ENCODE data around the gene KAZN.

KAZN gene

DNA sequence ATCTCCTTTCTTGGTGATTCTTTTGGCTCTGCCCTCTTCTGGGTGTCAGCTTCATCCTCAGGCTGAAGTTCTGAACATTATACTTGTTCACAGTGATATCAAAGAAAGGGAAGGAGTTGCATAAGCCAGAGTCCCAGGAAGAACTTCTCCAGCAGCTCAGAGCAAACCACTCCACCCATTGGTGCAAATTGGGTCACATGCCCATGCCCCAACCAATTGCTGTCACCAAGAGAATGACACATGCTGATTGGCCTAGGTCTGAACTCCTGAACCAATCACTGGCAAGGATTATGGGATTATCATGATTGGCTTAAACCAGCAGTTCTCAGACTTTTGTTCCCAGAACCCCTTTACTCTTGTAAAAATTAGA, 298.6 kb downstream of the KAZN start:
- no peak for DNase-seq

DNA sequence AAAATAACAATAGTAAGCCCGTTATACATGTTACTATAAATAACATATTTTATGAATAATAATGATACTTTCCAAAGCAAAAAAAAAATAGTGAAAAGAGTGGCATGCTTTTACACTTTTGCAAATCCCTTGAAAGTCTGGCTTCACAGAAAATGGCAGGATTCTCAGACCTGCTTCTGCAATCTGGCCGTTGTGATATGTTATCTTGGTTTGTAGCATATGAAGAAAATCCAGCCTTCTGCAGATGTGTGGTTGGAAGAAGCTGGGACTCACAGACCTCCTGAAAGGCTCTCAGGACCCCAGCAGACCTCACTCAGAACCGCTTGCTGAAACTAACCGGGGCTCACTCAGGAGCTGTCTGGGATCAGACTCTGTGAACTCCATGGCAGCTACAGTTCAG, 299.1 kb downstream of the KAZN start:
- no peak for DNase-seq

DNA sequence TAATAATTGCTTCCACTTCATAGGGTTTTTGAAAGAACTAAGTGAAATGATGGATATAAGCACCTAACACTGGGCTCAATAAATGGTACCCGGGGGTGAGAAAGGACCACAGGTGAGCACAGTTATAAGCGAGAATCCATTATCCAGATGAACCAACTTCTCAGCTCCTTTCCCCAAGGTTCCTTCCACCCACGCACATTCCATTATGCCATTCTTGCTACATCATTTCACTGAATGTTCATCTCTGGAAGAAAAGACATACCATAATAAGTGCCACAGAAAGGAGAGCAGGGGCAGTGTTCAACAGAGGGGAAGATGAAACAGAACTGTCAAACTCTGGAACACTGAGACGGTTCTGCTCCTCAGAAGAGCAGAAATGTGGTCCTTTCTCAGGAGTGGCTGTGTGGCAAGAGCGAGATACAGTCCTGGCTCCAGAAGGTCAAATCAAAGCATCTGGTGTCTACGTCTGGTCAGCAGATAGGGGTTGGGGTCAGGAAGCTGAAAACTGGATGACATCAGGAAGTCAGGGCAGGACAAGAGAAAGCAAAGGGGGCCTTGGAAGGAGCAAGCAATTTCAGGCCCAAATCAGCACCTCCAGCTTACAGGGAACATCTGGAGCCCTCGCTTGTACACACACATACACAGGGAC, 299.6 kb downstream of the KAZN start:
- DNase-seq = no peak

DNA sequence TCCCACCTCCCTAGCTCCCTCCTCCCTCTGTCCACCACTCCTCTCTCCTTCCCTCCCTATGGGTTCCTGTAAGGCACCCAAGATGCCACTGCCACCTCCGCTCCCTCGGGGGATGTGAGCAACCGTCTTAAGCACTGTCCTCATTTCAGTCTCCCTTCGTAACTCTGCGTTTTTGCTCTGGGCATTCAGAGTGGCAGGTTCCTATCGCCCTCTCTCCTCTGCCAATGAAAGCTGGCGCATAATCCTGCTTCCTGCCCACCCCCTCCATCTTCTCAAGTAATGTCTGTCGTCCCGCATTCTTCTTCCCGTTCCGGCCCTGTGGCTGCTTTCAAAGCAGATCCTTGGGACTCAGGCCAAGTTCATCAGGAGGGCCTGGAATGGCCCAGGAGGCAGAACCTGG, 301.2 kb downstream of the KAZN start:
- no peak for DNase-seq

DNA sequence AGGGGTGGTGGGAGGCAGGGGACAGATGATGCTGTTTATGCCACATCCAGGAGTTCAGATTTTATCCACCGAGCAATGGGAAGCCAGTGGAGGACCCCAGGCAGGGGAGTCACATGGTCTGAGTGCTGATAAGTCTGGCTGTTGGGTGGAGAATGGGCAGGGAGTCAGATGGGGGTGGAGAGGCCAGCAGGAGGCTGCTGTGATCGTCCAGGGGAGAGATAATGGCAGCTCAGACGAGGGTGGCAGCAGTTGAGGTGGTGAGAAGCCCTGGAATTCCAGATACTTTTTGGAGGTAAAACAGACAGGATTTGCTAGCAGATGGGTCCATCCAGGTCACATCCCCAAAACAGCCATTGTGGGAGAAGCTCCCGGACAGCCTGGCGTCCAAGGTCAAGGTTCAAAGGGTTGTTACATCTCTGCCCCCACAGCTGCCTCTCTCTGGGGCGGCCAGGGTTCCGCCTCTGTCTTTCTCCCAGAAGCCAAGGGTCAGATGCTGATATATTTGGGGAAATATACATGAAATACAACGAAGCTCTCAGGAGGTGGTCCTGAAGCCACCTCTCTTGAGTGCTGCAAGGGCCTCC, 303.0 kb downstream of the KAZN start:
- DNase-seq = no peak

DNA sequence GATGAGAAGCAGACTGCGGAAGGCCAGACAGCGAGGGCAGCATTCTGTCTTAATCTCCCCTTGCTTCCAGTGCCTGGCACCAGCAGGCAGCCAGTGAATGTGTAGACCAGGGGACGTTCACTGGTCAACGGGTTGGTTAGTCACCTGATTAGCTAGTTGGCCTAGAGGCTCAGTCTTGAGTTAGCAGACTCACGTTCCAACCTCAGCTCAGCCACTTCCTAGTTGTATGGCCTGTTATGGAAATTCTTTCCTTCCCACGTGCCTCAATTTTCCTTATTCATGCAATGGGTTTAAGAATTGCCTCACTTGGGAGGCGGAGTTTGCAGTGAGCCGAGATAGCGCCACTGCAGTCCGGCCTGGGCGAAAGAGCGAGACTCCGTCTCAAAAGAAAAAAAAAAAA, 305.4 kb downstream of the KAZN start:
- DNase-seq = no peak

DNA sequence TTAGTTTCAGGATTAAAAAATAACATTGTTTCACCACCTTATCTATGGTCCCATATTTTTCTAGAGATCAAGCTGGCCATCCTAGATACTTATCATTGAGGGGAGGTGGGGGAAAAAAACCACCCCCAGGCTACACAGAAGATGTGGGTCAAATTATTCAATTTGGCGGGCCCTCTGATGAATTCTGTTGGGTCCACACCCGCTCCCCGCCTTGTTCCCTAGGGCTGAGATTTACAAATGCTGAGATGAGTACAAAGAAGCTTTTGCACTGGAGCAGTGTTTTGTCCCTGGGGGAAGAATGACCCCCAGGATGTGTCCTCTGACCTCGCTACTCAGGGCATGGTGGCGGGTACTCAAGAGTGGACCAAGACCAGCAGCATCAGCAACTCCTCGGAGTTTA, 308.2 kb downstream of the KAZN start:
- no peak for DNase-seq

DNA sequence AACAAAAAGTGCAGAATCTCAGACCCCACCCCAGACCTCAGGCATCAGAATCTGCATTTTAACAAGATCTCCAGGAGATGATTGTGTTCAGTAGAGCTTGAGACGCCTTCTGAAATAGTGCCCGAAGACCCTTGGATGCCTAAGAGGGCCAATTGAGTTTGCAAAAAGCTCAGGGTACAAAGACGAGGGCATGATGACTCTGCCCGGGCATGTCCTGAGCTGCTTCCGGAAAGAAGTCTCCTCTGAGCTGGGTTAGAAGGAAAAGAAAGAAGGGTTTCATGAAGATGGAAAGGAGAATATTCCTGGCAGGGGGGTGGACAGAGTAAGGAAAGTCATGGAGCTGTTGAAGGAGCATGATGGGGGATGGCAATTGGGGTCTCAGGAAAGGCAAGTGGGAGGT, 308.9 kb downstream of the KAZN start:
- no peak for DNase-seq

DNA sequence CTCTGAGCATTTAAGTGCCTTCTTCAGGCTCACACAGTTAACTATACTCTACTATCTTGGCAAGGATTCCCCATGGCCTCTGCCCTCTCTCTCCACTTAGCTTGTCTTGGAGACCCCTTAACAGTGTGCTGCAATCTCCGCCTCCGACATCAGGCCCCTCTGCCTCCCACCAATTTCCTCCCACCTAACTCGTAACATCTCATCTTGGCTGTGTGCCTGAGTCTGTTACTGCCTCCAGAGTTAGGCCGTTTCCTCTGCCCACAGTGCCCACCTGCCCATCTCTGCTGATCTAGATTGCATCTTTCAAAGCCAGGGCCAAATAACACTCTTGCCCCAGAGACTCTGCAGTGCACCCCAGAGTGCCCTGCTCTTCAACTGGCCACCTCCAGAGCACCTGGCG, 310.8 kb downstream of the KAZN start:
- no peak for DNase-seq

DNA sequence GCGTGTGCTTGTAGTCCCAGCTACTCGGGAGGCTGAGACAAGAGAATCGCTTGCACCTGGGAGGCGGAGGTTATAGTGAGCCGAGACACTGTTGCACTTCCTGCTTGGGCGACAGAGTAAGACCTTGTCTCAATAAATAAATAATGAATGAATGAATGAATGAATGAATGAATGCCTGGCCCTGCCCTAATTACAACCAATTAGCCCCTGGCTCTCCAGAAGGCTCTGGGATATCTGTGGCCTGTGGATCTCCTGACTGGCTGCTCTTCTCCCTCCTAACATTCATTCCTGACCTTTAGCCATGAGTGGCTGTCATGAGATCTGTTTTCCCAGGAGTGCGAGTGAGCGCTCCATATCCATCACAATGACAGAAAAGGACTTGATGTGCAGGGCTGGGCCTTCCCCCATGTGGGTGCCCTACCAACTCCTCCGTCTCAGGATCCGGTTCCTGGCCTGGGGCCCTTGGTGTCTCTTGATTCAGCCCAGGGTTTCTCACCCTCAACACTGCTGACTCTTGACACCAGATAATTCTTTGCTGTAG, 311.5 kb downstream of the KAZN start:
- no peak for DNase-seq

DNA sequence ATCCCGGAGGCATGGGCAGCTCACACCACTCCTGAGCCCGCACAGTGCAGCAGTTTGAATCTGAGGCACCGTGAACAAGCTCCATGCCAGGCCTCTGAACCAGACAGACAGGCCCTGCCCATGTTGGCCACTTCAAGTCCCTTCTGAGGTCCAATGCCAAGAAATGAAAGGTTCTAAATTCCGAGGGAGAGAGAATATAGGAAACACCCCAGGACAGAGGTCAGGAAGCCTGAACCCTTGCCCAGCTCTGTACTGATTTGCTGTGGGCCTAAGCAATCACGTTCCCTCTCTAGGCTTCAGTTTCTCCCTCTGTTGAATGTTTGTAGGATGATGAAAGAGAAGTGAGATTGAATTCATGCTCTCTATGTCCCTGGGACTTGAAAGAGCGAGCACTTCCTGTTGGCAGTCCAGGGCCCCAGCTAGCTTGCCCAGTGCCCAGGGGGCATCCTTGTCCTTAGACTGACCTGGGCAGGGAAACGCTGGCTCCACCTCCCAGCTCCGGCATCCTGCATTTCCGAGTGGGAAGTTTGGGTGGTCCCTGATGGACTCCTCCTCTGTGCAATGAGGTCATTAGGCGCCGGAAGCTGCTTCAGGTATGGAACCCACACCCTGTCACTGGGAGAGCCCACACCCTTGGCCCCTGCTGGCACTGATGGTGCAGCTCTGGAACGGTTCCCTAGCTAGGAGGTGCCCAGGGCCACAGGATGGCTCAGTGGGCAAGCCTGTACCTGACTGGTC, 312.7 kb downstream of the KAZN start:
- no peak for DNase-seq

DNA sequence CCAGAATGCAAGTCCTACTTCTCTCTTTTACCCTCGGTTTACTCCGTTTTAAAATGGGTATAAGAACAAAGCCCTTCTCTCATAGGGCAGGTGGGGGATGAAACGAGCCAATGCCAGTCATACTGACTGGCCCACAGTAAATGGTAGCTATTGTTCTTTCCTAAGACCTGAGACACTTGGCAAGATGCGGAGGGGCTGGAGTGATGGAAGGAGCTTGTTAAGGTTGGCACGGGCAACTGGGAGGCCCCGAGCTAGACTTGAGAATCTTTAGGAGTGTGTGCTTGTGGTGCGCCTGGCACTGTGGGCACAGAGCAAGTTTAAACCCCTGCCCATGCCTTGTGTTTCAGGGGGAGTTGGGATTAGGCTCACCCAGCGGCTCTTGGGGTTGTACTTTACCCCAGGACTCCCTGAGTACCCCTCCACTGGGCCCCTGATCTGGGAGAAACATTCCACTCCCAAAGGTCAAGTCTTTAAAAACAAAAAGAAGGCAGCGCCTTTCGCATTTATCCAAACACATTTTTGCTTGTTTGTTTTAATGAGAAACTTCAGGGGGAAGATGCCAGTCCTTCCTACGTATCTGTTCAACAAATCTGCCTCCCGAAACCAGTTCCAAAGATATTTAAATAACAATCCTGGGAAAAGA, 314.5 kb downstream of the KAZN start:
- DNase-seq = no peak

DNA sequence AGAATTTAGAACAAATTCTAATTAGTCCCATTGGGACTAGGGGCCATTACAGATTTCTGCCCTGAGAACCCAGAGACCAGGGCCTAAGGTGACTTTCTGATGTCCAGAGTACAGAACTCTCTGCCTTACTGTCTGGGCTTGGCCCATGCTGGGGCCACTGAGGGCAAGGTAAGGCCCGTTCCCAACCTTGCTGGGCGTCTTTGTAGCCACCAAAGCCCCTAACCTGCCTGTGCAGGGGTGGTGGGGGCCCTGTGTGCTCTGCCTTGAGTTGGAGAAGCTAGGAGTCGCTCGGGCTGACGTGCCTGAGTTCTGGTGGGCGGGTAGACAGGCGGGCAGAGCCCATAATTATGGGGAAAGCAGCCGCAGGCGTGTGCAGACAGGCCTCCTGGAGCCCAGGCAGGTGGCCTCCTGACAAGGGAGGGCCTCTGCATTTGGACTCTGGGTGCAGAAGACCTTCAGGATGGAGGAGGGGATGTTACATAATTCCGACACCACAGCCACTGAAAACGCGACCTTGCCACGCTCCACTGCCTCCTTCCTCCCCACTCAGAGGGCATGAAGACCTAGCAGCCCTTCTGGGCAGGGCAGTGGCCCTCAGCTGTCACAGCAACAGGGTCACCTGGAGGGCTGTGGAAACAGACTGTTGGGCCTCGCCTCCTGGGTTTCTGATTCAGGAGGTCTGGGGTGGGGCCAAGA, 315.1 kb downstream of the KAZN start:
- DNase-seq = peak; percentile 74

DNA sequence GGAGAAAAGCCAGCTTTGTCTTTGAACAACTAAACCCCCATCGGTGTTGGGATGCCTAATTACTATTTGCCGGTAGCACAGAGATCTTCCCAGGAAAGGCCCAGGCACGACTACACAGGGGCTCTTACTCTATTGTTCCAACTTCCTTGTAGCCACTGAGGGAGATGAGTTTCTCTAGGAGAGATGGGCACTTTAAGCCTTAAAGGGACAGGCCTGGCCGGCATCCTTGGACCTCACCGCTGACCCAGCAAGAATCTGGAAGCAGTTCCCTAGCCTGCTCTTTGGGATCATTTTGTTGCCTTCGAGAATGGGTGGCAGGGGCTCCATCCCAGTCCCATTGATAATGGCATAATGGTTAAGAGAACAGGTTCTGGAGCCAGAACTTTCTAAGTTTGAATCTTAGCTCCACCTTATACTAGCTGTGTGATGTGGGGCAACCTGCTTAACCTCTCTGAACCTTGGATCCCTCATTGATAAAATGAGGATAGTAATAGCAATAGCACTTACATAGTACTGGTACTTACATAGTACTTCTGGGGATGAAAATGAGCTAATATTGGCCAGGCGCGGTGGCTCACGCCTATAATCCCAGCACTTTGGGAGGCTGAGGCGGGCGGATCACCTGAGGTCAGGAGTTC, 316.0 kb downstream of the KAZN start:
- DNase-seq = peak; percentile 34

DNA sequence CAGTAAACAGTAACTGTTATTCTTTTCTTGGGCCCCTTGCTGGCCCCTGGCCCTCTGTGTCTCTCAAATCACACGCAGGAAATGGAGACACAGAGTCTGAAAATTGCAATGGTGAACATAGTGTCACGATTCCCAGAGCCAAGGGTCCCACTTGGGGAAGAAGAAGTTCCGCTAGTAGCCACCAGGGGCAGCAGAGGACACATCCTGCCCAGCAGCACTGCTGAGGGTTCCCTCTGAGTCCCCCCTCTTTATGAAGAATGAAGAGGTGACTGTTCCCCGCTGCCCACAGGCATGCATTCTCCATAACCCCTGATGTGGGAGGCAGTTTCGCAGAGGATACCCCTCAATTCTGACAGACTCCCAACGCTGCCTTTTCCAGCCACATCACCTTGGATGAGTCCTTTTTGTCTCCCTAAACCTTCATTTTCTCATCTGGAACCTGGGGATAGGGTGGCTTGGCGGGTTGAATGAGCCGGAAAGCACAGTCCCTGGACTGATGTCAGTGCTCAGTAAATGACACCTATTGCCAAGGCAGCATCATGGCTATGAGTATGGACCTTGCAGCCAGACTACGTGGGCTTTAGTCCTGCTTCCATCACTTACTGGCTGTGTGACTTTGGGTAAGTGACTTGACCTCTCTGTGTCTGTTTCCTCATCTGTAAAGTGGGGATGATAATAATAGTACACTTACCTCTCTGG, 317.0 kb downstream of the KAZN start:
- DNase-seq = peak; percentile 12

DNA sequence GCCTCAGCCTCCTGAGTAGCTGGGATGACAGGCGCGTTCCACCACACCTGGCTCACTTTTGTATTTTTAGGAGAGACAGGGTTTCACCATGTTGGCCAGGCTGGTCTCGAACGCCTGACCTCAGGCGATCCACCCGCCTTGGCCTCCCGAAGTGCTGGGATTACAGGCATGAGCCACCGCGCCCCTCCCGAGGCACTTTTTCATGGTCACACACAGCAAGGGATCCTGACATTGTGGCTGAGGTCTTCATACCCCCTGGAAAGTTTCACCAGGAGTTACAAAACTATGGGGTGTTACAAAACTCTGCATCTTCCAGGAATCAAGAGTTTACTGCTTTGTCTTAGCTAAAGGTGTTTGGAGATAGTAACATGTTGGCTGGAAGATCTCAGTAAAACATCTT, 320.8 kb downstream of the KAZN start:
- DNase-seq = no peak

DNA sequence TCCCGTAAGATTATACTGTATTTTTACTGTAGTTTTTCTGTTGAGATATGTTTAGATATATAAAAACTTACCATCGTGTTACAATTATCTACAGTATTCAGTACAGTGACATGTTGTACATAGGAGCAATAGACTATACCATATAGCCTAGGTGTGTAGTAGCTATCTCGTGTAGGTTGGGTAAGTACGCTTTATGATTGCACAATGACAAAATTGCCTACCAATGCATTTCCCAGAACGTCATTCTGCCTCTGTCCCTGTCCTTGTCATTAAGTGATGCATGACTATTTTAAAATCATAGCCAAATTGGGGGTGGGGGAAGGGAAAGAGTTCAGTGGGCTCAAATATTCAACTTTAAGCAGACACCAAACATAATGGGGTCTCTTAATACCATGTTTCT, 321.3 kb downstream of the KAZN start:
- DNase-seq = no peak

DNA sequence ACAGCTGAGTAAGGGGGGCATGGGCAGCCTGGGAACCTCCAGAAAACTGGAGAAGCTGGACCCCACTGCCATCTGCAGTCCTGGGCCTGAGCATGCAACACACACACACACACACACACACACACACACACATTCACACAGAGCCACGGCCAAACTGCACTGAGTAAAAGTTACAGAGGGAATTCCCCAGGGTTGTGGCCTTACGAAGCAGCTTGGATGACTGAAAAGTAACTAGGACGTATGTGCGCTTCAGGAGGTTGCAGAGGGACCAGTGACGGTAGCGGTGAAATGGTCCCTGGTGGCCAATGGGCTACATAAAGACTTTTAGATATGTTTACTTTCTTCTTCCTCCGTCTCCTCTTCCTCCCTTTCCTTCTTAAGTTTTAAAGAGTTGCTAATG, 322.6 kb downstream of the KAZN start:
- DNase-seq = no peak

DNA sequence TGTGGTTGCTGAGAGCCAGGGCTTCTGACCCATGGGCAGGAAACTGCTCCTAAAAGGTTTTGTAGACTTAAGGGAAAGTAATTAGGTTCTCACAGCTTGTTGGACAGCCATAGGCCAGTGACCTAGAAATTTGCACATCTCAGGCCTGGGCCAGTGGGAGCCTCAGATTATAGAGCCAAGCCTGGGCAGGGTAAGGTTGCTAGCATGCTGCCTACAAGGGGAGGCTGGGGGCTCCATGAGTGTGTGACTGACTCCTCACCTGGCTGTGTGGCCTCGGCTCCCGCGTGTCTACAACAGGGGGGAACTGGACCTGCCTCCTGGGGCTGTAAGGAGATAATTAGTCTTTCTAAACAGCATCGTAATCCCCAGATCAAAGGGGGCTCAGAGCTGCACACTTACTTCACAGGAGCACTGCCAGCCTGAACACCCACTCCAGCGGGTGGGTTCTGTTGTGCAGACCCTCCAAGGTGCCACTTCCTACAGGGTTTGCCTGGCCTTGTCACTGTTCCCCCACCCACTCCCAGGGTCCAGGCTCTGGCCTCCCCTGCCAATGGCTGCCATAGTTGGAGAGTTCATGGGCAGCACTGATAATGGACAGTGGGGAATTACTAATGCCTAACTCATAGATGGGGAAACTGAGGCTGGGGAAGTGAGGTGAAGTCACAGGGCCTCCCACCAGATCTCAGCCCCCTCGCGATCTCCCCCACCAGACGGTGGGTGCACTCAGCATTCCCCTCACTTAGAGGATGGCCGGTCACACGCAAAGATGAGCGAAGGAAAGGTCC, 324.6 kb downstream of the KAZN start:
- no peak for DNase-seq

DNA sequence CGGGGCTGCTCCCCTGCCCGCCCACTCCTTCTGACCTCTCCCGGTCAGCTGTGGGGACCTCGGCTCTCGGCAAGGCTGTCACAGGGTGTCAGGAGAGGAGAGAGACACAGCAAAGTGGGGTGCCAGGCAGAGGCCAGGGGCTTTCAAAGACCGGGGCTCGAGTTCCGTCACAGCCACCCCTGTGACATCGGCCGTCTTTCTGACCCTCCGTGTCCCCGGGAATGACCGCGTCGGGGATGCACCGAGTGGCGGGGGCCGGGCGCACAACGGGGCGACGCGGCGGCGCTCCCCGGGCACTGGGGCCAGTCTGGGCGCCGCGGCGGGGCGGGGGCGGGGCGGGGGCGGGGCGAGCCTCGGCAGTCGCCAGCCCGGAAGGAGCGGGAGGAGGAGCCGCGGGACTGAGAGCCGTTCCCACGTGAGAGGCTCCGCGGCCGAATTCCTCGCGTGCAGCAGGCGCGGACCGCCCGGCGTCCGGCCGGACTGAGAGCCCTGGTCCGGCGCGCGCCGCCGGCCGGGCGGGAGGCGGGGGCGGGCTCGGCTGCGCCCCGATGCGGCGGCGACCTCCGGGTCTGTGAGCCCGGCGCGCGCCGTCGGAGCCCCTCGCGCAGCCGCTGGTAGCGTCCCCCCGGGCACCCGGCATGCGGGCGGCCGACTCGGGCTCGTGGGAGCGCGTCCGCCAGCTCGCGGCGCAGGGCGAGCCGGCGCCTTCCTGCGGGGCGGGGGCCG, 325.4 kb downstream of the KAZN start:
- DNase-seq = peak; percentile 22

Measured in NCI-H526 treated with DMSO at 0.1 percent for 48 hours (cell line).